BJ (cell line): ENCODE results near the gene CEP170B. TPM values are rescaled to one million over a fixed set of nuclear protein-coding genes. Genes with fewer than 3 reads are reported as not detected.

Experiments
- CTCF ChIA-PET: fragments of 350-600 bp; formaldehyde crosslinking; extraction: SDS; loops from one replicate; lab custom pipeline; 2021; ENCODE audit warnings: antibody characterized with exemption, inconsistent platforms; lab: Yijun Ruan, JAX
- POLR2A ChIA-PET: fragments of 300-600 bp; sonication (Branson Sonifier 250); formaldehyde crosslinking; extraction: SDS; loops from one replicate; lab custom pipeline; 2021; ENCODE audit warnings: antibody characterized with exemption; lab: Charles Lee
- DNase-seq: peaks from one replicate; pipeline ENCODE4 v3.0.0-alpha.2; 2011; ENCODE audit warnings: low read depth
- H3K27me3 ChIP-seq: 2 replicates; pipeline ENCODE4 v1.6.0; 2011; ENCODE audit warnings: low read length; ENCODE audit not compliant: control insufficient read depth, insufficient read depth
- H3K36me3 ChIP-seq: 2 replicates; pipeline ENCODE4 v1.5.1; 2011; ENCODE audit warnings: low read length; ENCODE audit not compliant: control insufficient read depth, insufficient read depth
- H3K4me3 ChIP-seq: 2 replicates; pipeline ENCODE4 v1.5.1; 2011; ENCODE audit warnings: low read depth, mild to moderate bottlenecking, control low read depth, low read length
- CTCF ChIP-seq: IDR thresholded peaks from 2 replicates; pipeline ENCODE4 v1.5.1; 2011; ENCODE audit warnings: low read depth, mild to moderate bottlenecking, control low read depth, inconsistent platforms, low read length, moderate library complexity; ENCODE audit not compliant: insufficient read depth
- polyA plus RNA-seq: library from polyadenylated mRNA; depleted of rRNA; stranded (reverse); fragments of >200 nt; gene quantifications from 2 replicates; pipeline ENCODE4 v1.2.3, GENCODE V29; 2011

The CEP170B gene
- polyA plus RNA-seq, 1 experiment = 8.0 TPM

GRCh38 chr14:104919993-104920315, 54.9 kb downstream of the CEP170B start:
- Histone ChIP-seq H3K4me3 (no peak overlapping the region), H3K36me3 (no peaks in the 10 kb centered on the region), H3K27me3 (0 out of 2 replicates have a peak, but pooled peaks cover 2% of the 10 kb centered on the region)
- TF ChIP-seq CTCF = no peak
- DNase-seq = no peak
- POLR2A ChIA-PET = no interaction called here
- CTCF ChIA-PET = no interaction called here

GRCh38 chr14:104923640-104924420, 58.8 kb downstream of the CEP170B start:
- Histone ChIP-seq H3K36me3 (no peaks in the 10 kb centered on the region), H3K4me3 (no peak overlapping the region), H3K27me3 (0 out of 2 replicates have a peak, but pooled peaks cover 2% of the 10 kb centered on the region)
- DNase-seq = no peak
- no peak for TF ChIP-seq CTCF
- ChIA-PET POLR2A (no interaction called here), CTCF (no interaction called here)

- no peak for TF ChIP-seq CTCF
- ChIA-PET CTCF (interaction anchor here (0.8 to 2.9 kb wide), 2 partner anchors 50 to 121 kb away, joined by 3 to 10 read pairs; no protein-coding TSS in a partner anchor), POLR2A (no interaction called here)
- H3K27me3 ChIP-seq = 0 out of 2 replicates have a peak, but pooled peaks cover 2% of the 10 kb centered on the region
- no peaks in the 10 kb centered on the region for H3K36me3 ChIP-seq
- H3K4me3 ChIP-seq = no peak within 1 kb of the TSS
- no peak for DNase-seq
Measured at GRCh38 chr14:104924421-104925213, 59.5 kb downstream of the CEP170B start, which contains the start of gene PLD4. Gene PLD4 (plus strand): TSS chr14:104924879. CDS start chr14:104927141, 2,262 bp downstream.

GRCh38 chr14:104925214-104925854, 60.3 kb downstream of the CEP170B start:
- 0 out of 2 replicates have a peak, but pooled peaks cover 2% of the 10 kb centered on the region for H3K27me3 ChIP-seq
- ChIA-PET POLR2A (no interaction called here), CTCF (interaction anchor here (0.8 to 2.9 kb wide), 2 partner anchors 49 to 121 kb away, joined by 3 to 10 read pairs; no protein-coding TSS in a partner anchor)
- no peak overlapping the region for H3K4me3 ChIP-seq
- H3K36me3 ChIP-seq = no peaks in the 10 kb centered on the region
- no peak for DNase-seq
- no peak for TF ChIP-seq CTCF
